ENCODE results near the gene PTOV1. TPM values are rescaled to one million over a fixed set of nuclear protein-coding genes. Genes with fewer than 3 reads are reported as not detected.

Gene PTOV1
- total and polyA plus RNA-seq, 2 of the 8 experiments (the other 6 are each of a cell fraction or from before 2014, with no cell fraction given): 147 to 251 TPM

DNA sequence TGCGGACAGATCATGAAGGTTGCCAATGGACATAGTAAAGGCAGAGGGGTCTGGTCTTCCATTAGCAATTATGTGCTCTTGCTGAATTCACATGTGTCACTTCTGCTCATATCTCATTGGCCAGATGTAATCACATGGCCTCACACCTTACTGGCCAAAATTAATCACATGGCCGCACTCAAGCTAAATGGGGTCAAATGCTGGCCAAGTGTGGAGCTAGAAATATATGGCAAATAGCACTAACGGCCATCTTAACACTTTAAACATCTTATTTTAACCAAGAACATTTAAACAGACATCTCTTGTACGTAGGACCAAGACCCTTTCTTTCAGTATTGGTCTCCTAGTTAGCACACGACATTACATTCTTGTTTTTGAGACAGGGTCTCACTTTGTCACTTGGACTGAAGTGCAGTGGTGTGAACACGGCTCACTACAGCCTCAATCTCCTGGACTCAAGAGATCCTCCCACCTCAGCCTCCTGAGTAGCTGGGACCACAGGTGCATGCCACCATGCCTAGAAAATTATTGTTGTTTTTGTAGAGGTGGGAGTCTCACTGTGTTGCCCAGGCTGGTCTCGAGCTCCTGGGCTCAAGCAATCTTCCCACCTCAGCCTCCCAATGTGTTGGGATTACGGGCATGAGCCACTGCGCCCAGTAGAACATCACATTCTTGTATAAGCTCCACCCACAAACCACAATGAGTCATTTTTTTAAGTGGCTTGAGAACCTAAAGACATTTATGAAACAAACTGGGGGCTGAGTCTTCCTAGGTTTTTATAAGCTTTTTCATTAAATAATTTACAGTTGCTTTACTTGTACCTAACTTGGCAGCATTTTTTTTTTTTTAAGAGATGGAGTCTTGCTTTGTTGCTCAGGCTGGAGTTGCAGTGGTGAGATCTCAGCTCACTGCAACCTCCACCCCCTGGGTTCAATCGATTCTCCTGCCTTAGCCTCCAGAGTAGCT is 2.9 kb upstream of the PTOV1 start:
- Histone ChIP-seq H2BK20ac (ENCODE audit: low read length) (no peak overlapping the region), H3K79me1 (ENCODE audit: low read depth, low read length) (peaks cover 13% of the 10 kb centered on the region), H3K27me3 (replicated peaks in 1 of 4; ENCODE audit: control insufficient read depth in 3 of 4, extremely low read depth in 1 of 4, insufficient read depth in 3 of 4, low read length in 3 of 4) (no peaks in the 10 kb centered on the region; a peak in 1 of 7 replicates), H2AFZ (ENCODE audit: low read length) (no peak overlapping the region), H4K8ac (ENCODE audit: extremely low read depth, insufficient read depth, low read length) (no peak overlapping the region; the same call in 1 of the 2 replicates), H2BK12ac (ENCODE audit: low read depth, low read length) (no peak overlapping the region), H3K23me2 (ENCODE audit: low read depth, low read length) (peaks cover 10% of the 10 kb centered on the region; the same call in 1 of the 2 replicates), H3K18ac (ENCODE audit: extremely low read depth, low read length) (no peak overlapping the region), H3K23ac (ENCODE audit: insufficient read length) (no peak overlapping the region), H4K91ac (replicated peaks; ENCODE audit: insufficient read length, low read length) (no peak overlapping the region), H2AK5ac (ENCODE audit: low read depth, low read length) (no peak overlapping the region), H2BK15ac (ENCODE audit: low read length) (no peak overlapping the region), H3K9me3 (ENCODE audit: insufficient read depth in 2 of 2, low read depth in 1 of 2, low read length in 1 of 2) (no peaks in the 10 kb centered on the region), H3K14ac (ENCODE audit: insufficient read length) (no peak overlapping the region), H3K79me2 (ENCODE audit: control insufficient read depth in 1 of 2, insufficient read depth in 2 of 2, low read length in 2 of 2) (peaks cover 13 to 14% of the 10 kb centered on the region in 2 experiments), H3K9ac (replicated peaks in 1 of 4; ENCODE audit: extremely low read depth in 1 of 4, low read depth in 3 of 4, low read length in 3 of 4) (no peak overlapping the region), H2BK120ac (replicated peaks; ENCODE audit: low read depth, low read length) (no peak overlapping the region), H3K36me3 (ENCODE audit: control insufficient read depth in 2 of 4, insufficient read depth in 4 of 4, low read length in 3 of 4) (peaks cover 0 to 7% (median 1%) of the 10 kb centered on the region in 4 experiments; a peak in 2 of 8 replicates), H3K4ac (replicated peaks; ENCODE audit: insufficient read length, low read depth, low read length) (no peak overlapping the region), H2BK5ac (ENCODE audit: low read depth, low read length) (no peak overlapping the region), H3K4me3 (ENCODE audit: extremely low read depth in 1 of 4, insufficient read depth in 2 of 4, low read depth in 3 of 4, low read length in 4 of 4) (no peak overlapping the region), H4K20me1 (replicated peaks in 1 of 2; ENCODE audit: control insufficient read depth in 1 of 2, insufficient read depth in 2 of 2, low read length in 2 of 2) (peaks cover 10 to 13% of the 10 kb centered on the region in 2 experiments), H3K4me2 (ENCODE audit: insufficient read depth in 1 of 2, low read depth in 2 of 2, low read length in 2 of 2) (no peak overlapping the region), H3K56ac (replicated peaks; ENCODE audit: insufficient read length, low read depth, low read length) (no peak overlapping the region), H3K27ac (ENCODE audit: low read depth, low read length) (no peak overlapping the region), H3K4me1 (replicated peaks in 1 of 4; ENCODE audit: control insufficient read depth in 3 of 4, insufficient read depth in 4 of 4, low read length in 3 of 4) (peaks cover 3 to 9% (median 6%) of the 10 kb centered on the region in 4 experiments), H4K5ac (ENCODE audit: insufficient read length, low read depth, low read length) (no peak overlapping the region)
- TF ChIP-seq, protein P1, sequence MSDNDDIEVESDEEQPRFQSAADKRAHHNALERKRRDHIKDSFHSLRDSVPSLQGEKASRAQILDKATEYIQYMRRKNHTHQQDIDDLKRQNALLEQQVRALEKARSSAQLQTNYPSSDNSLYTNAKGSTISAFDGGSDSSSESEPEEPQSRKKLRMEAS (IDR thresholded peaks at IDR 0.05): peak; percentile 57; the same call in 1 of the 2 replicates
- no peak for TF ChIP-seq SUZ12 (IDR thresholded peaks at IDR 0.05; ENCODE audit: low read length)
- TF ChIP-seq, protein P2, sequence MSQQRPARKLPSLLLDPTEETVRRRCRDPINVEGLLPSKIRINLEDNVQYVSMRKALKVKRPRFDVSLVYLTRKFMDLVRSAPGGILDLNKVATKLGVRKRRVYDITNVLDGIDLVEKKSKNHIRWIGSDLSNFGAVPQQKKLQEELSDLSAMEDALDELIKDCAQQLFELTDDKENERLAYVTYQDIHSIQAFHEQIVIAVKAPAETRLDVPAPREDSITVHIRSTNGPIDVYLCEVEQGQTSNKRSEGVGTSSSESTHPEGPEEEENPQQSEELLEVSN (IDR thresholded peaks at IDR 0.05): peak; percentile 49; the same call in 1 of the 2 replicates
- TF ChIP-seq, protein P3, sequence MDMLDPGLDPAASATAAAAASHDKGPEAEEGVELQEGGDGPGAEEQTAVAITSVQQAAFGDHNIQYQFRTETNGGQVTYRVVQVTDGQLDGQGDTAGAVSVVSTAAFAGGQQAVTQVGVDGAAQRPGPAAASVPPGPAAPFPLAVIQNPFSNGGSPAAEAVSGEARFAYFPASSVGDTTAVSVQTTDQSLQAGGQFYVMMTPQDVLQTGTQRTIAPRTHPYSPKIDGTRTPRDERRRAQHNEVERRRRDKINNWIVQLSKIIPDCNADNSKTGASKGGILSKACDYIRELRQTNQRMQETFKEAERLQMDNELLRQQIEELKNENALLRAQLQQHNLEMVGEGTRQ (IDR thresholded peaks at IDR 0.05; ENCODE audit: low read length): peak; percentile 35; the same call in 1 of the 2 replicates
- WGBS, 2 experiments (ENCODE audit: extremely low coverage in 1 of 2, insufficient coverage in 1 of 2, insufficient read length in 1 of 2, insufficient replicate concordance in 2 of 2, low coverage in 1 of 2, low lambda C conversion rate in 2 of 2, missing lambda C conversion rate in 1 of 2): 89% methylated on average over 10 of the region's 10 CpGs; no CpG with 5 or more reads in 1 of the 2 experiments
- ChIA-PET POLR2A (ENCODE audit: partially characterized antibody) (interaction anchor here (0.9 to 12.4 kb wide), 10 partner anchors 9 to 218 kb away, joined by 3 to 247 read pairs (median 4); partner anchors contain the start of gene PNKP), CTCF (ENCODE audit: partially characterized antibody) (interaction anchor here (0.5 to 2.5 kb wide), 5 partner anchors 10 to 276 kb away, joined by 3 to 9 read pairs (median 4); partner anchors contain the start of gene FUZ)
- no peak for FAIRE-seq
- no peak for DNase-seq (ENCODE audit: low read depth in 1 of 2, low spot score in 2 of 2)

Data from H1 (cell line).